ENCODE data around the gene UQCC3. TPM values are rescaled to one million over a fixed set of nuclear protein-coding genes. Genes with fewer than 3 reads are reported as not detected.

Gene UQCC3
- total and polyA plus RNA-seq, 9 of the 15 experiments (the other 6 are each of a cell fraction or from before 2014, with no cell fraction given) = 3.3 to 44.3 (median 8.0) TPM

DNA sequence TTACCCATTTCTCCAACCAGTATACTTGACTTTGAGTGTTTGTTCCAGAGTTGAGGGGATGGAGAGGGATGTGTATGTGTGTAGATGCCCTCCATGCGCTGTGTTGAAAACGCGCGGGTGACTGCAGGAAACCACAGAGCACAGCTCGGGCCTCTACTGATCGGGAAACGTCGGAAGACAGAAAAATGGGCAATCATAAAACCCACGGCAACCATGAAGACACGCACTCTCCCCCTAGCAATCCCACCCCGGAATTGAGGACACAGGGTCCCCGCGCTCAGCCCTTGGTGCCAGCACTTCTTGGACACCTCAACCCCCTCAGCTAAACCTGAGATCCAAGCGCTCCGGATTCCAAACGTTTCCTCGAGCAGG lies 251 bp upstream of the UQCC3 start (continued):
- TF ChIP-seq, protein P1, sequence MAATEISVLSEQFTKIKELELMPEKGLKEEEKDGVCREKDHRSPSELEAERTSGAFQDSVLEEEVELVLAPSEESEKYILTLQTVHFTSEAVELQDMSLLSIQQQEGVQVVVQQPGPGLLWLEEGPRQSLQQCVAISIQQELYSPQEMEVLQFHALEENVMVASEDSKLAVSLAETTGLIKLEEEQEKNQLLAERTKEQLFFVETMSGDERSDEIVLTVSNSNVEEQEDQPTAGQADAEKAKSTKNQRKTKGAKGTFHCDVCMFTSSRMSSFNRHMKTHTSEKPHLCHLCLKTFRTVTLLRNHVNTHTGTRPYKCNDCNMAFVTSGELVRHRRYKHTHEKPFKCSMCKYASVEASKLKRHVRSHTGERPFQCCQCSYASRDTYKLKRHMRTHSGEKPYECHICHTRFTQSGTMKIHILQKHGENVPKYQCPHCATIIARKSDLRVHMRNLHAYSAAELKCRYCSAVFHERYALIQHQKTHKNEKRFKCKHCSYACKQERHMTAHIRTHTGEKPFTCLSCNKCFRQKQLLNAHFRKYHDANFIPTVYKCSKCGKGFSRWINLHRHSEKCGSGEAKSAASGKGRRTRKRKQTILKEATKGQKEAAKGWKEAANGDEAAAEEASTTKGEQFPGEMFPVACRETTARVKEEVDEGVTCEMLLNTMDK (IDR thresholded peaks at IDR 0.05; ENCODE audit: borderline replicate concordance, insufficient read depth, low read depth, low read length, poor library complexity, severe bottlenecking) = no peak
- TF ChIP-seq ZNF263 (CRISPR knock-in tag; IDR thresholded peaks at IDR 0.05; ENCODE audit: borderline replicate concordance) (no peak), ZSCAN29 (IDR thresholded peaks at IDR 0.05) (no peak; the same call in 1 of the 2 replicates), L3MBTL2 (IDR thresholded peaks at IDR 0.05) (0 out of 2 replicates have a peak, but pooled peaks have one; percentile 28), ZBED1 (IDR thresholded peaks at IDR 0.05) (no peak), HDAC3 (IDR thresholded peaks at IDR 0.05; ENCODE audit: borderline replicate concordance, partially characterized antibody) (no peak), PML (IDR thresholded peaks at IDR 0.05; ENCODE audit: low read length) (peak; percentile 52; the same call in 1 of the 2 replicates), TAF1 (IDR thresholded peaks at IDR 0.05; ENCODE audit: control insufficient read depth, extremely low read depth, insufficient read depth, low read length, severe bottlenecking) (no peak), SMAD2 (IDR thresholded peaks at IDR 0.05; ENCODE audit: low read depth, low read length) (no peak), PCBP1 (IDR thresholded peaks at IDR 0.05; ENCODE audit: low read depth, low read length, poor library complexity, severe bottlenecking) (no peak), CBX3 (IDR thresholded peaks at IDR 0.05; ENCODE audit: borderline replicate concordance in 1 of 2, low read length in 2 of 2) (no peak), PRPF4 (IDR thresholded peaks at IDR 0.05; ENCODE audit: insufficient read depth, low read depth, low read length, poor library complexity, severe bottlenecking) (no peak), ZNF282 (CRISPR knock-in tag; IDR thresholded peaks at IDR 0.05) (no peak), ZNF239 (CRISPR knock-in tag; IDR thresholded peaks at IDR 0.05) (no peak), ATF7 (IDR thresholded peaks at IDR 0.05) (peak; percentile 67), NEUROD1 (IDR thresholded peaks at IDR 0.05; ENCODE audit: borderline replicate concordance, low read depth, low read length, partially characterized antibody) (no peak), ZNF584 (CRISPR knock-in tag; IDR thresholded peaks at IDR 0.05; ENCODE audit: low read depth) (no peak; the same call in 1 of the 2 replicates)
- TF ChIP-seq, protein P2, sequence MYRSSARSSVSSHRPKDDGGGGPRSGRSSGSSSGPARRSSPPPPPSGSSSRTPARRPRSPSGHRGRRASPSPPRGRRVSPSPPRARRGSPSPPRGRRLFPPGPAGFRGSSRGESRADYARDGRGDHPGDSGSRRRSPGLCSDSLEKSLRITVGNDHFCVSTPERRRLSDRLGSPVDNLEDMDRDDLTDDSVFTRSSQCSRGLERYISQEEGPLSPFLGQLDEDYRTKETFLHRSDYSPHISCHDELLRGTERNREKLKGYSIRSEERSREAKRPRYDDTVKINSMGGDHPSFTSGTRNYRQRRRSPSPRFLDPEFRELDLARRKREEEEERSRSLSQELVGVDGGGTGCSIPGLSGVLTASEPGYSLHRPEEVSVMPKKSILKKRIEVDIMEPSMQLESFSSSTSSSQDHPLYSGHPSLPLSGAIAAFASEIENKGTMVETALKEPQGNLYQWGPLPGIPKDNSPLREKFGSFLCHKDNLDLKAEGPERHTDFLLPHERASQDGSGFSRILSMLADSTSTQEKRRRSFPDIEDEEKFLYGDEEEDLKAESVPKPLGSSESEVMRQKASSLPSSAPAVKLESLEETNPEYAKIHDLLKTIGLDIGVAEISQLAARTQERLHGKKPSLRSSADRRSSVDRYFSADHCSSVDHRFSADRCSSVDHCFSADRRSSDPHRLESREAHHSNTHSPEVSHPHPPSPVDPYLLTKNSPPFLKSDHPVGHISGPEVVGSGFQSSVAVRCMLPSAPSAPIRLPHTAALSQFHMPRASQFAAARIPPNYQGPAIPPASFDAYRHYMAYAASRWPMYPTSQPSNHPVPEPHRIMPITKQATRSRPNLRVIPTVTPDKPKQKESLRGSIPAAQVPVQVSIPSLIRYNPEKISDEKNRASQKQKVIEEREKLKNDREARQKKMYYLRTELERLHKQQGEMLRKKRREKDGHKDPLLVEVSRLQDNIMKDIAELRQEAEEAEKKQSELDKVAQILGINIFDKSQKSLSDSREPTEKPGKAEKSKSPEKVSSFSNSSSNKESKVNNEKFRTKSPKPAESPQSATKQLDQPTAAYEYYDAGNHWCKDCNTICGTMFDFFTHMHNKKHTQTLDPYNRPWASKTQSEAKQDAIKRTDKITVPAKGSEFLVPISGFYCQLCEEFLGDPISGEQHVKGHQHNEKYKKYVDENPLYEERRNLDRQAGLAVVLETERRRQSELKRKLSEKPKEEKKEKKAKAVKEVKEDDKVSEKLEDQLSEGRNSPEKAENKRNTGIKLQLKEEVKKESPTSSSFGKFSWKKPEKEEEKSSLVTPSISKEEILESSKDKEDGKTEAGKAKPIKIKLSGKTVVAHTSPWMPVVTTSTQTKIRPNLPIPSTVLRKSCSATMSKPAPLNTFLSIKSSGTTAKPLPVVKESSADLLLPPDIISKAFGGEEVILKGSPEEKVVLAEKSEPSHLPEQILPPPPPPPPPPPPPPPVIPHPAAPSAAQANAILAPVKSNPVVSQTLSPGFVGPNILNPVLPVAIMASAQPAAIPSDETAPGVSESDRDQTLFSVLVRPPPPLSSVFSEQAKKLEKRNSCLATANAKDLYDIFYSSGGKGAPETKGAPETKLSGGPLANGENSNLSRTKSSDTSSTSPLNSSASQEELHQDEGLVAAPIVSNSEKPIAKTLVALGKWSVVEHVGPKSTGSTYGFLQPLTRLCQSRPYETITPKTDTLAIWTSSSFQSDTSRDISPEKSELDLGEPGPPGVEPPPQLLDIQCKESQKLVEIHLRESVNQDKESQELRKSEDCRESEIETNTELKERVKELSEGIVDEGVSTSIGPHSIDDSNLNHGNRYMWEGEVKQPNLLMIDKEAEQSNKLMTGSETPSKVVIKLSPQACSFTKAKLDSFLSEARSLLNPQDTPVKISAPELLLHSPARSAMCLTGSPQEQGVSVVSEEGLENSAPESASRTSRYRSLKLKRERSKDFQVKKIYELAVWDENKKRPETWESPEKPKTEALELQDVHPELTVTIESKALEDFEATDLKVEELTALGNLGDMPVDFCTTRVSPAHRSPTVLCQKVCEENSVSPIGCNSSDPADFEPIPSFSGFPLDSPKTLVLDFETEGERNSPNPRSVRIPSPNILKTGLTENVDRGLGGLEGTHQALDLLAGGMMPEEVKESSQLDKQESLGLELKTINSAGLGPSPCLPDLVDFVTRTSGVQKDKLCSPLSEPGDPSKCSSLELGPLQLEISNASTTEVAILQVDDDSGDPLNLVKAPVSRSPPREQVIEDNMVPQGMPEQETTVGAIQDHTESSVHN (IDR thresholded peaks at IDR 0.05; ENCODE audit: borderline replicate concordance in 1 of 2, low read depth in 1 of 2) = no peak
